Inflammatory macrophage (primary cell): ENCODE data around the gene ACTR1B.
"Not testable (repeated sequence)": the region's sequence is repeated elsewhere in the genome, so short reads cannot be mapped to it uniquely, and the experiment has no call there.

Experiments used
- DNase-seq, 2 donors: peaks; one replicate each; pipeline ENCODE4 v3.0.0-alpha.2; 2020 to 2022

Gene ACTR1B

GRCh38 chr2:97688062-97688827 lies 24.4 kb upstream of the ACTR1B start:
- no peak for DNase-seq

GRCh38 chr2:97687235-97687634 lies 23.4 kb upstream of the ACTR1B start:
- DNase-seq: not testable (repeated sequence)

- peak; percentile 23 to 52 for DNase-seq
Measured at GRCh38 chr2:97678298-97678697, 14.5 kb upstream of the ACTR1B start.

GRCh38 chr2:97677480-97677879 lies 13.6 kb upstream of the ACTR1B start:
- no peak for DNase-seq

- no peak for DNase-seq
Measured at GRCh38 chr2:97676620-97677019, 12.8 kb upstream of the ACTR1B start.

- DNase-seq: no peak
Measured at GRCh38 chr2:97675430-97676113, 11.7 kb upstream of the ACTR1B start.

- DNase-seq: peak; percentile 43 to 70
Measured at GRCh38 chr2:97673915-97674283, 10.1 kb upstream of the ACTR1B start.

- DNase-seq: peak; percentile 58 to 86
Measured at GRCh38 chr2:97673182-97673914, 9.5 kb upstream of the ACTR1B start.

- DNase-seq: not testable (repeated sequence)
Measured at GRCh38 chr2:97672606-97673140, 8.8 kb upstream of the ACTR1B start.

GRCh38 chr2:97671526-97671925 lies 7.7 kb upstream of the ACTR1B start:
- no peak for DNase-seq

- DNase-seq: no peak
Measured at GRCh38 chr2:97670471-97670870, 6.6 kb upstream of the ACTR1B start.

- DNase-seq: no peak
Measured at GRCh38 chr2:97669448-97669847, 5.6 kb upstream of the ACTR1B start, which contains the start of gene C2orf92. C2orf92 (plus strand) TSS chr2:97669713; CDS start chr2:97669789, 76 bp downstream.

- peak; percentile 37 to 52 for DNase-seq
Measured at GRCh38 chr2:97664636-97664970, 759 bp upstream of the ACTR1B start.

GRCh38 chr2:97663626-97663961 lies 250 bp downstream of the ACTR1B start:
- no peak for DNase-seq

- peak; percentile 84 to 95 for DNase-seq
Measured at GRCh38 chr2:97662895-97663625, 784 bp downstream of the ACTR1B start.

GRCh38 chr2:97662386-97662894 lies 1.4 kb downstream of the ACTR1B start:
- DNase-seq: no peak

GRCh38 chr2:97661927-97662326 lies 1.9 kb downstream of the ACTR1B start:
- no peak for DNase-seq

- no peak for DNase-seq
Measured at GRCh38 chr2:97660775-97661389, 3.0 kb downstream of the ACTR1B start.

- DNase-seq: peak; percentile 26 to 56
Measured at GRCh38 chr2:97660044-97660774, 3.6 kb downstream of the ACTR1B start.

GRCh38 chr2:97659256-97660043 lies 4.4 kb downstream of the ACTR1B start:
- no peak for DNase-seq
